HG02759 (cell line): ENCODE measurements around the gene EFL1.

Experiments used
- ATAC-seq: cut with Tn5 transposase; IDR thresholded peaks from one replicate; pipeline ENCODE4 v1.9.1; 2021; ENCODE audit warnings: mild to moderate bottlenecking, moderate library complexity; ENCODE audit not compliant: unreplicated experiment

Gene EFL1

GRCh38 chr15:82093325-82093724 is 169.2 kb downstream of the EFL1 start:
- ATAC-seq: no peak

DNA sequence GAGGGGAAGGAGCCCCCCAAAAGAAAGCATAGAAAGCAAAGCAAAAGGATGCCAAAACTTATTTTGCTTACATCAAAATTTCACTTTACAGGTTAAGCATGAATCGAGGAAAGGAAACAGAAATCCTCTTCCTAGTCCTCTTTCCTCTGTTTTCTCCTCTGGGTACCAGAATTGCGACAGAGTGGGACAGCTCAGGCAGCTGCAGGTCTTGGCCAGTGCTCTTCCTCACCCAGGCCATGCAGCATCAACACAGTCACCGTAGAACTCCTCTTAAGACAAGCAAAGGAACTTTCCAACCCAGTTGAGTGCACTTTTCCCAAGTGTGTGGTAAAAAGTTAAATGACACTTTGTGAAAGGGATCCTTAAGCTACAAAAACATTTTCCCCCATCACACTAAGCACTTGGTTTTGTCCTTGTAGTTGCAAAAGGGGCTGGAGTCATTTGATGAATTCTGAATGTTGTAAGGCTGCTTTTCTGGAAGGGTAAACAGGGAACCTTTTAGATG is 170.8 kb downstream of the EFL1 start:
- ATAC-seq: no peak

- no peak for ATAC-seq
These were observed 176.1 kb downstream of the EFL1 start for GRCh38 chr15:82086243-82086995.

- no peak for ATAC-seq
These were observed 180.4 kb downstream of the EFL1 start for GRCh38 chr15:82081914-82082762.

GRCh38 chr15:82080774-82081173 is 181.8 kb downstream of the EFL1 start:
- ATAC-seq: no peak
